ENCODE results near the gene BAHD1.

DNA sequence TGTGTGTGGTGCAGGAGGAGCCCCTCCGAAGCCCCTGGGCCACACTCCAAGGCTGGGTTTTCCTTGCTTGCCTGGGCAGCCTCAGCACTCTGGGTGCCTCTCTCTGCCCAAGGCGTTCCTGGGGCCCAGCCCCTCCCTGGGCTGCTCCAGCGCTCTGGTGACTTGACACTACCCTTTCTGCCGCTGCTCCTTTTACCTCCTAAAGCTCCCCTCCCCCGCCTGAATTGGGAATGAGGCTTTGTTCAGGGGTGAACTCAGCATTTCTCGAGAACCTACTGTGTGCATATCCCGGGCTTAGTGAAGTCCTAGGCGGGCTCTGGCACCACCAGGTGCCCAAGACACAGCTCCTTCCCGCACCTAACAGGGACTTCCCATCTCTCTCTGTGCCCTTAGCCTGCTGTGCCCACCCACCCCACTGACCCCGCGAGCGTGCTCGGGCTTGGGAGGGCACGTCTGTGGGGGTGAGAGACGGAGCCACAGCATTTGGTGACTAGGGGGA, 1.2 kb upstream of the BAHD1 start:
- TF ChIP-seq, protein P1, sequence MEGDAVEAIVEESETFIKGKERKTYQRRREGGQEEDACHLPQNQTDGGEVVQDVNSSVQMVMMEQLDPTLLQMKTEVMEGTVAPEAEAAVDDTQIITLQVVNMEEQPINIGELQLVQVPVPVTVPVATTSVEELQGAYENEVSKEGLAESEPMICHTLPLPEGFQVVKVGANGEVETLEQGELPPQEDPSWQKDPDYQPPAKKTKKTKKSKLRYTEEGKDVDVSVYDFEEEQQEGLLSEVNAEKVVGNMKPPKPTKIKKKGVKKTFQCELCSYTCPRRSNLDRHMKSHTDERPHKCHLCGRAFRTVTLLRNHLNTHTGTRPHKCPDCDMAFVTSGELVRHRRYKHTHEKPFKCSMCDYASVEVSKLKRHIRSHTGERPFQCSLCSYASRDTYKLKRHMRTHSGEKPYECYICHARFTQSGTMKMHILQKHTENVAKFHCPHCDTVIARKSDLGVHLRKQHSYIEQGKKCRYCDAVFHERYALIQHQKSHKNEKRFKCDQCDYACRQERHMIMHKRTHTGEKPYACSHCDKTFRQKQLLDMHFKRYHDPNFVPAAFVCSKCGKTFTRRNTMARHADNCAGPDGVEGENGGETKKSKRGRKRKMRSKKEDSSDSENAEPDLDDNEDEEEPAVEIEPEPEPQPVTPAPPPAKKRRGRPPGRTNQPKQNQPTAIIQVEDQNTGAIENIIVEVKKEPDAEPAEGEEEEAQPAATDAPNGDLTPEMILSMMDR (IDR thresholded peaks at IDR 0.05): no peak
- TF ChIP-seq POLR2A (IDR thresholded peaks at IDR 0.05): no peak
